GM21619 (cell line): ENCODE results near the gene NFKBIE.

ENCODE experiments used
- ATAC-seq: cut with Tn5 transposase; IDR thresholded peaks from one replicate; pipeline ENCODE4 v1.9.1; 2021; ENCODE audit not compliant: unreplicated experiment

NFKBIE gene

GRCh38 chr6:44227148-44227793 lies 38.1 kb downstream of the NFKBIE start:
- ATAC-seq = no peak

- no peak for ATAC-seq
Measured at GRCh38 chr6:44226368-44227147, 38.8 kb downstream of the NFKBIE start.

GRCh38 chr6:44225579-44226325 lies 39.6 kb downstream of the NFKBIE start:
- ATAC-seq = no peak

- no peak for ATAC-seq
Measured at GRCh38 chr6:44224965-44225305, 40.4 kb downstream of the NFKBIE start.

- peak; percentile 4 for ATAC-seq
Measured at GRCh38 chr6:44224029-44224964, 41.1 kb downstream of the NFKBIE start.

GRCh38 chr6:44223319-44224028 lies 41.9 kb downstream of the NFKBIE start, which contains the start of gene SLC29A1:
Gene SLC29A1 (plus strand): TSS chr6:44223595. CDS start chr6:44227314, 3,719 bp downstream.
- ATAC-seq = peak; percentile 41

GRCh38 chr6:44222486-44223318 lies 42.6 kb downstream of the NFKBIE start:
- peak; percentile 2 for ATAC-seq

- ATAC-seq = no peak
Measured at GRCh38 chr6:44221961-44222335, 43.4 kb downstream of the NFKBIE start.

- peak; percentile 32 for ATAC-seq
Measured at GRCh38 chr6:44221291-44221960, 43.9 kb downstream of the NFKBIE start.

- ATAC-seq = no peak
Measured at GRCh38 chr6:44220913-44221290, 44.4 kb downstream of the NFKBIE start.

GRCh38 chr6:44219815-44220784 lies 45.3 kb downstream of the NFKBIE start:
- no peak for ATAC-seq

- peak; percentile 50 for ATAC-seq
Measured at GRCh38 chr6:44219053-44219814, 46.1 kb downstream of the NFKBIE start.

- ATAC-seq = no peak
Measured at GRCh38 chr6:44217332-44218143, 47.8 kb downstream of the NFKBIE start.

GRCh38 chr6:44216677-44217331 lies 48.5 kb downstream of the NFKBIE start, which contains the start of gene MYMX:
Gene MYMX (plus strand): TSS chr6:44216926. CDS start chr6:44217472, 546 bp downstream.
- ATAC-seq = no peak

GRCh38 chr6:44214307-44214706 lies 51.0 kb downstream of the NFKBIE start:
- no peak for ATAC-seq
